Muscle of back (tissue), 11 donors: ENCODE data around the gene FAM107B. TPM values are rescaled to one million over a fixed set of nuclear protein-coding genes. Genes with fewer than 3 reads are reported as not detected.

Experiments used
- DNase-seq, 3 donors: peaks; one replicate each; pipeline versions ENCODE4 v3.0.0 to v3.0.0-alpha.2; 2013
- polyA plus RNA-seq, 10 donors: library from polyadenylated mRNA; unstranded; fragments of 120-200 nt; gene quantifications; one replicate each; pipeline ENCODE4 v1.2.1, GENCODE V29; 2013; ENCODE audit not compliant: insufficient read length in 10 of 10

Gene FAM107B
- polyA plus RNA-seq, 10 donors = 17.8 to 30.9 (median 23.3) TPM

DNA sequence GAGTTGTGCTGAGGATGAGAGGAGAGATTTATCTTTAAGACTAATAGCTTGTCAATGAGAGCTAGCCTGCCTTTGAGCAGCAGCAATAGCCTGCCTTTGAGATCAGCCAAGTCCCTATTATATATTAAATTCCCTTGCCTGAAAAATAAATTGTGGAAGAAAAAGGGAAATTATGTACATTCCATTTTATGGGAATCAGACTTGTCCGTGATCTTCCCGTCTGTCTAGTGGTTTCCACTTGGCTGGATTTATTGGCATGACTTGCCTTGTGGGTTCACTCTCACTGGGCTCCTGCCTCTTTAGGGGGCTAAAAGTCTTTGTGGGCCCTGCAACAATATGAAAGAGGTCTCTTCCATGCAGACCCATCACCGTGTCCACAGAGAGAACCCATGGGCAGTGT is 272.3 kb downstream of the FAM107B start:
- peak in 2 of 3 donors; percentile 34 to 52 for DNase-seq

DNA sequence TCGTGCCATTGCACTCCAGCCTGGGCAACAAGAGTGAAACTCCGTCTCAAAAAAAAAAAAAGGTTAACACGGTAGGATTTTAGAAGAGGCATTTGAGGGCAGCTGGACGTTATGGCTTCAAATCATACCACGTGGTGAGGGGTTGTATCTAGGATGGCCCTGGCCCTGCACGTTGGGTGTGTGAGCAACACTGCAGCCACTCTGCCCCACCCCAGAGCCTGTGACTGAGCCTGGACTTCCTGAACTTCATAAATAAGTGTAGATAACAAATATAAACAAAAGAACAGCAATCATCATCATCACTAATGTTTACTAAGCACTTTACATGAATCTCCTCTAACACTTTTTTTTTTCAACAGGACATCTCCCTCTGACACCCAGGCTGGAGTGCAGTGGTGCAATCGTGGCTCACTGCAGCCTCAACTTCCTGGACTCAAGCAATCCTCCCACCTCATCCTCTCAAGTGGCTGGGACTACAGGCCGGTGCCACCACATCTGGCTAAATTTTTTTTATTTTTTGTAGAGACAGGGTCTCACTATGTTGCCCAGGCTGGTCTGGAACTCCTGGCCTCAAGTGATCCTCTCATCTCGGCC is 274.4 kb downstream of the FAM107B start:
- no peak for DNase-seq

DNA sequence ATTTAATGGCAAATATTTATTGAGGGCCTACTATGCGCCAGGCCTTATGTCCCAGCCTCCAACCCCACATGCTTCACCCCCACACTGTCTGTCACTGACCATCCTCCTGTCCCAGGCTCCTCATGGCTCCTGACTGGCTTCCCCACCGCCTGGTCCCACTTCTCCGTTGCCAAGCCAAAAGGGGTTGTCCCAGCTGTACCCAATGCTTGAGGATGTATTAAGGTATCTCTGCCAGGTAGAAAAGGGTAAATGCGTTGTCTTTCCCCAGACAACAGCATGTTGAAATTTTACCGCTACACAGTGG is 275.1 kb downstream of the FAM107B start:
- no peak for DNase-seq

DNA sequence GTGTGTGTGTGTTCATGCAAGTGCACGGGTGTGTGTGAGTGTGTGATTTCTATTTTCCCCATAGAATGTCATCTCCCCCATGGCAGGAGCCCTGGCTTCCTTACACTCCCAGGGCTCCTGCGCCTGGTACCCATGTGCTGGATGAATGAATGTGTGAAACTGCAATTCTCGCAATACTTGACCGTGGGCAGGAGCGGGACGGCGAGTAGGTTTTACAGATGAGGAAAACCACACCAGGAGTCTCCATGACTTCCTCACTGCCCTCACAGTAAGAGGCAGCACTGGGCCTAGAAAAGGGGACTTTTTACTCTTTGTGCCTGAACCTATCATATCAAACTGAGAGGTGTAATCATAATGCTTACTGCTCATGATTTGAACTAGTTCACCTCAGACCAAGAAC is 276.4 kb downstream of the FAM107B start:
- no peak for DNase-seq

DNA sequence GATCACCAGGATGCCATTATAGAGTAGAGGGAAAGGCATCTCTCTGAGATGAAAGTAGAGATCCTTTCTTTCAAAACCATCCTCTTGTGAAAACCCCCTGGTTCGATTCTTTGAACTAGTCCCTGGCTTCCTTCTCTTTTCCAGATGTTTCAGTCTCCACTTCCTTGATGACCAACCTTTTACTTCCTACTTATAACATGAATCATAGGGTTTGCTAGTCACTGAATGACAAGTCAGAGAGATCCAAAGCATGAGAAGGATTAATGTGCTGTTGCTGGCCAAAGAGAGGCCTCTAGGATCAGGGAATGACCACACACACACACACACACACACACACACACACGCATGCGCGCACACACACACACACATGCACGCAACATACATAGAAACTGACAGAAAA is 282.9 kb downstream of the FAM107B start:
- no peak for DNase-seq

DNA sequence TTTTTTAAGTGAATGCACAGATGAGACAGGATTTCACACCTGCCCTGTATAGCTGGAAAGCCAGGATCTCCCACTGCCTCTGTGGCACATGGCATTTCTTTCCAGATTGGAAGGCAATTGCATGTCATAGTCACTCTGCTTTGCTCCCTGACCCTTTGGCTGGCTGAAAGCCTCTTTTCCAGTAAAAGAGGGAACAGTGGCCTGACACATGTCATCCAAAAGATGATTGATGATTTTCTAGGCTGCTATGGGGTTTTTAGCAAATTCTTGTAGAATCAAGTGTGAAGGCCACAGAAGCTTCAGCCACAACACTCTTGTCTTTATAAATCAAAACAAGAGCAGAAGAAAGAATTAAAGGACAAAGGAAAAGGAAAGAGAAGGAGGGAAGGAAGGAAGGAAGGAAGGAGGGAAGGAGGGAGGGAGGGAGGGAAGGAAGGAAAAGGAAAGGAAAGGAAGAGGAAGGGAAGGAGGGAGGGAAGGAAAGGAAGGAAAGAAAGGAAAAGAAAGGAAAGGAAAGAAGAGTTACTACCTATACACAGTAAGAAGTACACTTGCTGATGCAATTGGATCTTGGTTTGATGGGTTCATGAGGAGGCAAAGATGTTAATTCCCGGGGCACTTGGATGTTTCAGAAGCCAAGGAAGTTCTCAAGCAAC is 285.0 kb downstream of the FAM107B start:
- no peak for DNase-seq

DNA sequence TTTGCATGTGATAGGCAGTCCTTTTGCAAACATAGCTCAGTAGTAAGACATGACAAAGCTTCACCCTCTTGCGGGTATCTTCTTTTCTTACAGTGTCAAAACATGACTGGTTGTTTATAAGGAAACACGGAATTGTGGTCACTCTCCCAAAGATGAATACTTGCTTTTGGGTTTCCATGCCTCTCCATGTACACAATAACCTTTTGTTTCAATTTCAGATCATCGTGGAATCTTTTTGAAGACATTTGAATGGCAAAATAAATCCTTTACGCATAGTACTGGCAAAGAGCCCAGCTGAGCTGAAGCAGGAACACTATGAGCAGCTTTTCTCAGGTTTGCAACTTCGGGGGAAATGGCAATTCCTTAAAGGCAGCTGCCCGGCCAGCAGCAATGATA is 287.2 kb downstream of the FAM107B start:
- DNase-seq = peak in 1 of 3 donors; percentile 46

DNA sequence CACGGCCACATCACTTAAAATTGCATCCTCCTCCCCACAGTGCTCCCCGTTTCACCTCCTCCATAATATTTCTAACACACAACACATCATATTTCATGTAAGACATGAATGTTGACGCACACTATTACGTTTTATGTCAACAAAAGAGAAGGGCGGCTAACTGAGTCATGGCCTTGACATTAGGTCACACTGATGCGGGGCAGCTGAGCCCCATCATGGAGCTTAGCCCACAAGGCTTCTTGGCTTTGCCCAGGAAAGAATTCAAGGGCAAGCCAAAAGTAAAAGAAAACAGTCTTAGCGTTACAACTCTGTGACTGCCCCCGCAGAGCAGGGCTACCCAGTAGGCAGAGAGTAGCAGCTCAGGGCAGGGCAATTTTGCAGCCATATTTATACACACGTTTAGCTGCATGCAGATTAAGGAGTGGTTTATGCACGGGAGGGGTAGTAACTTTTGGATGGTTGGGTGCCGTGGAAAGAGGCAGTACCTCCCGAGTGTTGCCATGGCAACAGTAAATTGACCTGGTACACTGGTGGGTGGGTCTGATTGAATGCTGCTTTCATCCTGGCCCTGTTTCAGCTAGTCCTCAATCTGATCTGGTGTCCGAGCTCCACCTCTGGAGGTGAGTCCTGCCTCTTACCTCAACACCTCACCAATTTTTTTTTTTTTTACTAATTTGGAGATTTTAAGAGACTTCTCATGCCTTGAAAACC is 287.8 kb downstream of the FAM107B start:
- DNase-seq = no peak

DNA sequence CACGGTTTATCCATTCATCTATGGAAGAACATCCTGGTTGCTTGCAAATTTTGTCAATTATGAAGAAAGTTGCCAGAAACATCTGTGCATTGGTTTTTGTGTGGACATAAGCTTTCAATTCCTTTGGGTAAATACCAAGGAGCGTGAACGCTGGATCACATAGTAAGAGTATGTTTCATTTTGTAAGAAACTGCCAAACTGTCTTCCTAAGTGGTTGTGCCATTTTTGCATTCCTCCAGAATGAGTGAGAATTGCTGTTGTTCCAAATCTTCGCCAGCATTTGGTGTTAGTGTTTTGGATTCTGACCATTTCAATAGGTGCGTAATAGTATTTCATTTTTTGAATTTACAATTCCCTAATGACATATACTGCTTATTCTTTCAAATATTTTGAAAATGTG is 288.7 kb downstream of the FAM107B start:
- DNase-seq = no peak

DNA sequence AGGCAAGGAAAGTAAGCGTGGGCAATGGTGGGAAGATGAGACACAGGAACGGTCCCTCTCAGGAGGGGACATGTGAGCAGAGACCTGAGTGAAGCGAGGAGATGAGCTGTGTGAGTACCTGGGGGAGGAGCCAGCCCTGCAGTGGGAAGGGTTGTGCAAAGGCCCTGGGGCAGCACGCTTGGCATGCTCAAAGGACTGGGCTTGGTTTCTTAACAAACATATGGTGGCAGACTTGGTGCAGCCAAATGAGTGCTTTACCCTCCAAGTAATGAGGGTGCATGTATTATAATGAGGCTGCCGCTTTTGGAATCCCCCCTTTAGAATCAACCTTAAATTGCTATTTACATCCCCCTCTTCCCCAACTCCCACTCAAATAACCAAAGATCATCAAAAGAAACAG is 291.3 kb downstream of the FAM107B start:
- no peak for DNase-seq

DNA sequence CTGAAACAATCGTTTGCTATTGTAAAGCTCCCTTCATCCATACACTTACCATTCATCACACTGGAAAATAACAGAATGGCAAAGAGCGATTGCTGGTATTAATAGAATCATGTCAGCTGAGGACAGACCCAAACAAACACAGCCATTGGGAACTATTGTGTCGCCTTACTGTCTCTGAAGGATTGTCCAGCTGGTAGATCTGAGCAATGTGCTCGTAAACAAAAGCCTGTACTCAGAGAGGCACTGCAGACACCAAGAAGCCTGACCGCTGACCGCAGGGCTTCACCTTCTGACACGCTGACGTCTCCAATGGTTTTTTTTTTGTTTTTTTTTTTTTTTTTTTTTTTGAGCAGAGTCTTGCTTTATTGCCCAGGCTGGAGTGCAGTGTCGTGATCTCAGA is 292.9 kb downstream of the FAM107B start:
- no peak for DNase-seq

DNA sequence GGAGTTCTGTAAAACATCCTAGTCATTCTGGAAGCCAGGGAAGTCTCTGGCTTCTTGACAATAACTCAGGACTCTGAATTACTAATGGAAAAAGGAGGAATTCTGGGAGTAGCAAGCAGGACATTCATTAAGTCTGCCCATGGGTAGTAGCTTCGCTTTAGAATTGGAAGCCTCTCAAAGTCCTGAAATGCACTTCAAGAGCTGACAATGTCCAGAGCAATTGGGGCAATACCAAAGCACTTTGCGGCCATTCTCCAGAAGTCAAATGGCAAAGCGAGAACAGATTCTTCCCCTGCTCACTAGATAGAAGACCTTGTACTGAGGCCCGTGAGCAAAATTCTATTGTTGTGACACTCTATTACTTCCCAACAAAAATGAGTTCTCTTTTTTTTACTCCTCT is 293.7 kb downstream of the FAM107B start:
- no peak for DNase-seq

DNA sequence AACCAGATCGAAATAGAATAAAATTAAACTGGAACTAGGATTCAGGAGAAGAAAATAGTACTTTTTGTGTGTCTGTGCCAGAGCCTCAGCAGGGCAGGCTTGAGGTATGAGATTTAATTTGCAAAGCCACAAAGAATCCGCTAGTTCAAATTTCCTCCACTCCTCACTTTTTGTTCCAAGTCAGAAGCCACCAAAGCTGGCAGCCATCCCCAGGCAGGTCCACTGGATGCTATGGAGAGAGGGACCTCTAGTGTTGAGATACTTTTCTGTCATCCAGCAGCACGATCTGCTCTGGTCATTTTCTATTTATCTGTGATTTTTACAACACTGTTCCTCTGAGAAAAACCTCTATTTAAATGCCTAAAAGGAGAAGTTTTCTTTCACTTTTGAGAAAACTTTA is 296.1 kb downstream of the FAM107B start:
- DNase-seq = peak; percentile 84 to 91 (median 86)

DNA sequence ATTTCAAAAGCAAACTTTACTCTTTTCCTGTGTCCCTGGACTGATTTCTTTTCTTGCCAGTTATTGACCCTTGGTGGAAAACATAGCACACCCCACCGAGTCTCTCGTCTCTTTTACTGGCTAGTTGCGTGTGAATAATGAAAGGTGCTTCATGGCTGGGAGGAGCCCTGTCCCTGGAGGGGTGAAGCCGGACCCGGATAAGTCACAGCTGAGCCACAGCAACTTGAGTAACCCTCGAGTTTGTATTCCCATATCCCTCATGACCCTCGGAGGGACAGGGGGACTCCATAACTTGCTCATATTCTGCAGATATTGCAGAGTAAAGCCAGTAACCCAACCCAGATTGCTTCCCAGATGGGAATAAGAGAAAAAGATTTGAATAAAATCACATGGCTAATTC is 296.5 kb downstream of the FAM107B start:
- no peak for DNase-seq

DNA sequence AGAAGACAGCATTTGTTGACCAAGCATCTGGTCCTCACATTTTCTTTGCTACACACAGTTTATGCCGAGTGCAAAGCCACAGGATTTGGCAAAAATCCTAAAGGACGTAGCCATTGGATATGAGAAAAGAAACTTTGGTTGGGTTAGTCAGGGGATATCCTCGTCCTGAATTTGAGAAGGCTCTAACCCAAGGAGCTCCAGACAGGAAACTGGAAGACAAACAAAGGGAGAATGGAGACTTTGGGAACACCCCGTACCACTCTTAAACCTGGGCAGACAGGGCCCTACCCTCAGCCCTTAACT is 297.3 kb downstream of the FAM107B start:
- peak in 1 of 3 donors; percentile 60 for DNase-seq

DNA sequence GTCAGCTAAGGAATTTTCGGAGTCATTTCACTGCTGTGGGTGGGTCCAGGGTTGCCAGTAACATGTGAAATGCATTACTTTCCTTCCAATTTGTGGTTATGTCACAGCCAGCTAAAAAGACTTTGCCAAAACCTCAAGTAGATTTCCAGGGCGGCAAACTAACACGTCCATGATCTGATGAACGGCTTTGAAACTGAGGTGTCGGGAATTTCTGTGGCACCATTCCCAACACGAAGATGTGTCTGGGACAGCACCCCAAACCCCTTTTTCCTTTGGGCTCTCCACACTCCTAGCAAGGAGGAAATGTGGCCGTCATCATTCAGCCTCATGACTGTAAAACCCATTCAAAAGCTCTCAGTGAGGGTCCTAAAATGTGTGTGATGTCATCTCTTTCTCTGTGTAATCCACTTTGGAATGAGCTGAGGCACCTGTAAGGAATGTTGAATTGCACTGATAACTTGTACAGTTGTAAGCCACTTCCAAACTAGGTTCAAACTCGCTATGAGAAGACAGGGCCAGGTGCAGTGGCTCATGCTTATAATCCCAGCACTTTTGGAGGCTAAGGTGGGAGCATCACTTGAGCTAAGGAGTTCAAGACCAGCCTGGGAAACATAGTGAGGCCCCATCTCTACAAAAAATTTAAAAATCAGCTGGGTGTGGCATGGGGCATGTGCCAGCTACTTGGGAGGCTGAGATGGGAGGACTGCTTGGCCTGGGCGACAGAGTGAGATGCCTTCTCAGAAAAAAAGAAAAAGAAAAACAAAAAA is 297.9 kb downstream of the FAM107B start:
- DNase-seq = peak in 2 of 3 donors; percentile 48 to 62

DNA sequence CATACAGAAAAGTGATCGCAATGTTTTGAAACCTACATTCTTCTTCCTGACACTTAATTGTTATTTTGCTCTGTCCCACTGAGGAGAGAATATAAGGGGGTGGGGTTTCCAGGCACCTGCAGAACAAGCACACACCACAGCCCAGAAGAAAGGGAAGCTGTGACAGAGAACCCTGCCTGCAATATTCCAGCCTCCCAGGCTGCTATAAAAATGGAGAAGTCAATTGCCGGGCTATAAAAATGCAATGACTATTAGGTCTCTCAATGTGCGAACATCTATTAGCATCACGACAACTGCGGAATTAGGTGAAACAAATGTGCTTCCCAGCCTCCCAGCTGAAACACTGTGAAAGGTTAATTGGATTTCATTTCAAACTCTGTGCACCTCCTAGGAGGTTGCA is 298.7 kb downstream of the FAM107B start:
- no peak for DNase-seq

DNA sequence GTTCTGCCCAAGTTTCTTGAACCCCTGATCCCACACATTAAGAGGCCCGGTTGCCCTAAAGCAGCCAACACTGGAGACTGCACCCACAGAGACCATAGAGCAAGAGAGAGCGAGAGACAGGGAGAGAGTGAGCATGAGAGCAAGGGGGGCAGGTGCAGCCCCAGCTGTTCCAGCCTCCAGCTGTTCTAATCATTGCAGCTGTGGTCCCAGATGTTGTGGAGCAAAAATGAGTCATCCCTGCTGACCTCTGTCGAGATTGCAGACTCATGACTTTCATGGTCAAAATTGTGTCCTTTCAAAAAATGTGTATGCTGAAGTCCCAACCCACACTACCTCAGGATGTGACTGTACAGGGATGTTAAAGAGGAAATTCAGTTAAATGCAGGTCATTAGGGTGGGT is 300.0 kb downstream of the FAM107B start:
- DNase-seq = peak in 1 of 3 donors; percentile 60

DNA sequence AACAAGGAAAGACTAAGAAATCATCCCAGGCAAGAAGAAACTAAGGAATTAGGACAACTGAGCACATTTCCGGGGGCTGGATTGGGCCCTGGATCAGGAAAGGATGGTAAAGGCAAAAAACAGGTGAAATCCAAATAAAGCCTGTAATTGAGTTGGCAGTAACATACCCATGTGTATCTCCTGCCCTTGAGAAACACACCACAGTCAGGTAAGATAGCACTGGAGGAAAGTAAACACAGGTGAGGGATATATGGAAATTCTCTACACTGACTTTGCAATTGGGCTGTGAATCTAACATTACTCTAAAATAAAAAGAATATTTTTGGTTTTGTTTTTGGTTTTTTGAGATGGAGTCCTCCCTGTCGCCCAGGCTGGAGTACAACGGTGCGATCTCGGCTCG is 303.8 kb downstream of the FAM107B start:
- DNase-seq = no peak

DNA sequence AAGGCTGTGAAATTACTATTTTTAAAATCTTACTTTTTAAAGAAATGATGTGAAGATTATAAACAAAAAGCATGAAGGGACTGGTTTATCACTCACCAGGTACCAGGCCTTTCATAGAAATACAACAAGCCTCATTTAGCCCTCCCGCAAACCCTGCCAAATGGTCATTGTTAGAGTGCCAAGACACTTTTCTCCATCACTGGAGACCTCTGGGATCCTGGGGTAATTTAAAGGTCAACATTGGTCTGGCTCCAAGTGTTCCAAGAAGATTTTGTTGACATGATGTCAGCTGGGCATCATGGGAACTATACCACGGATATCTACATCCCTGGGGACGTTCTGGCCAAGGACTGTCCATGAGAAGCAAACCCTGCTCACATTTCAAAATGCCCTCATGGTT is 306.0 kb downstream of the FAM107B start:
- DNase-seq = peak in 1 of 3 donors; percentile 23
